Measurements from ENCODE around the gene CORT. TPM values are rescaled to one million over a fixed set of nuclear protein-coding genes. Genes with fewer than 3 reads are reported as not detected.

CORT gene
- total and polyA plus RNA-seq, 4 donors, result 0.50 to 4.2 (median 2.2) TPM

Other genes starting within 250 kb of the CORT start
- 100 to 1,000 TPM; 102 to 220 TPM for gene KIF1B, start 239.5 kb upstream of the CORT start, total RNA-seq
- 100 to 1,000 TPM; 173 to 217 TPM for gene KIF1B, start 239.5 kb upstream of the CORT start, polyA plus RNA-seq (ENCODE audit: insufficient read length in 2 of 2)
- 10 to 100 TPM; 68.7 to 94.3 TPM for gene PGD, start 51.0 kb upstream of the CORT start, total RNA-seq
- gene PGD, start 51.0 kb upstream of the CORT start, polyA plus RNA-seq (ENCODE audit: insufficient read length in 2 of 2), result 100 to 1,000 TPM; 200 to 216 TPM
- 10 to 100 TPM in 1 of 2 donors, 1 to 10 TPM in 1; 7.6 to 14.3 TPM for gene CENPS, start 19.6 kb upstream of the CORT start, total RNA-seq
- gene CENPS, start 19.6 kb upstream of the CORT start, polyA plus RNA-seq (ENCODE audit: insufficient read length in 2 of 2), result 10 to 100 TPM; 18.0 to 20.6 TPM
- gene DFFA, start 22.5 kb downstream of the CORT start, total RNA-seq, result 10 to 100 TPM; 34.4 to 37.2 TPM
- 10 to 100 TPM; 33.9 to 39.5 TPM for gene DFFA, start 22.5 kb downstream of the CORT start, polyA plus RNA-seq (ENCODE audit: insufficient read length in 2 of 2)
- 10 to 100 TPM in 1 of 2 donors, 1 to 10 TPM in 1; 9.5 to 15.8 TPM for gene PEX14, start 24.9 kb downstream of the CORT start, total RNA-seq
- 10 to 100 TPM; 23.5 to 26.9 TPM for gene PEX14, start 24.9 kb downstream of the CORT start, polyA plus RNA-seq (ENCODE audit: insufficient read length in 2 of 2)